ENCODE data around the gene CCDC106.
A peak's percentile ranks its signal among the peaks of the same experiment; 100 is the strongest.

Gene CCDC106

GRCh38 chr19:55687281-55688201 is 39.5 kb downstream of the CCDC106 start:
- no peak for DNase-seq

- peak; percentile 49 for DNase-seq
Observed at GRCh38 chr19:55688422-55689218, 40.6 kb downstream of the CCDC106 start.

DNA sequence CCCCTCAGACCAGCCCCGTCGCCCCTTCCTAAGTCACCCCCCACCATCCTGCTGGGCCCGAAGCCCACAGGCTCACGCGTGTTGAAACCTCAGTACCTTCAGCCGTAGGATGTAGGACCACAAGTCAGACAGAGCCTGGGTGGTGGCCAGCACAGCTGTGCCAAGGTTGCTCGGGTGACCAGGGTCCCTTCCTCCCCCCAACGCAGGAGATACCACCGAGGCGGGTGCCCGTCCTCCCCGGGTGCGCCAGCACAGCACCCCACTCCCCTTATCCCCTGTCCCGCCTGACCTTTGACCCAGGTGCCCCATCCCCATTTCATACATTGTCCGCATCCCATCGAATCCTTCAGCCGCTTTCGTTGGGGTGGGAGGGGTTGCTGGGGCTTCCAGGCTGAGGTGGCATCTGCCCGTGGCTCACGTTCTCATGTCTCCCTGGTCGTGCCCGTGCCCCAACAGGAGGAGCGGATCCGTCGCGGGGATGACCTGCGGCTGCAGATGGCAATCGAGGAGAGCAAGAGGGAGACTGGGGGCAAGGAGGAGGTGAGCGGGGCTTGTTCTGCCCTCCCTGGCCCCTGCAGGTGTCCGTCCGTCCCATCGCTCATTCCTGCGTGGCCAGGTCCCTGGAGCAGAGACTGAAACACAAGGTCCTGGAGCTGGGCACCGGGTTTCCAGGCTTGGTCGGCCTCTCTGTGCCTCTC is 41.5 kb downstream of the CCDC106 start:
- no peak for DNase-seq

- DNase-seq, result no peak
Observed at GRCh38 chr19:55690109-55690768, 42.2 kb downstream of the CCDC106 start.

DNA sequence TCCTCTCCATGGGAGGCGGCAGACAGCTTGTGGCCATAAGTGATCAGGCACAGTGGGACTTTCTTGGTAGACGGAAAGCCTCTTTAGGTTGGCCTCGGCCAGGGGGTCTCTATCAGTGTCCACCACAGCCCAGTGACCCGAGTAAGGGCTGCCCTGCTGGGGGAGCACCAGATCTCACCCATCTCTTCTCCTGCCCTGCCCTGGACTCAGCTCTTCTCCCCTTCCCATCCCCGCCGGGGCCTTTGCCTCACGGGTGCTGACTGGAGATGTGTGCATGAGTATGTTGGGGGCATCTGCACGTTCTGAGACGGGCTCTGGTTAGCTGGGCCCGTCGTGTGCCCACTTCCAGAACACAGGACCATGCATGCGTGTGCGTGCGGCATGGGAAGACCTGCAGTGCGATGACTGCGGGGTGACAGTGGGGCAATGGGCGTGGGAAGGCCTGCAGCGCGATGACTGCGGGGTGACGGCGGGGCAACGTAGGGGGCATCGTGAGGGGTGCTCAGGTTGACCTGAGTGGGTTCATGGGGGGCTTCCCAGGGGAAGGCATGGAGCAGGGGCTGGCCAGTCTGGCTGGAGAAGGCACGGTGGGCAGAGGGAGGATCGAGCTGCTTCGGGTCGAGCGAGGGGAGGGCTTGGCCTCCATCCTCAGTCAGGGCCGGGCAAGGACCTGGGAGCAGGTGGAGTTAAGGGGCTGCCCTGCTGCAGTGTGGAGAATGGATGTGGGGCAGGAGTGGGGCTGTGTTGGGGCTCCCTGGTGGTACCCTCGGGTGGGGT is 42.9 kb downstream of the CCDC106 start:
- DNase-seq, result no peak

GRCh38 chr19:55691561-55692481 is 43.8 kb downstream of the CCDC106 start:
- no peak for DNase-seq

- no peak for DNase-seq
Observed at GRCh38 chr19:55692681-55693081, 44.7 kb downstream of the CCDC106 start.

DNA sequence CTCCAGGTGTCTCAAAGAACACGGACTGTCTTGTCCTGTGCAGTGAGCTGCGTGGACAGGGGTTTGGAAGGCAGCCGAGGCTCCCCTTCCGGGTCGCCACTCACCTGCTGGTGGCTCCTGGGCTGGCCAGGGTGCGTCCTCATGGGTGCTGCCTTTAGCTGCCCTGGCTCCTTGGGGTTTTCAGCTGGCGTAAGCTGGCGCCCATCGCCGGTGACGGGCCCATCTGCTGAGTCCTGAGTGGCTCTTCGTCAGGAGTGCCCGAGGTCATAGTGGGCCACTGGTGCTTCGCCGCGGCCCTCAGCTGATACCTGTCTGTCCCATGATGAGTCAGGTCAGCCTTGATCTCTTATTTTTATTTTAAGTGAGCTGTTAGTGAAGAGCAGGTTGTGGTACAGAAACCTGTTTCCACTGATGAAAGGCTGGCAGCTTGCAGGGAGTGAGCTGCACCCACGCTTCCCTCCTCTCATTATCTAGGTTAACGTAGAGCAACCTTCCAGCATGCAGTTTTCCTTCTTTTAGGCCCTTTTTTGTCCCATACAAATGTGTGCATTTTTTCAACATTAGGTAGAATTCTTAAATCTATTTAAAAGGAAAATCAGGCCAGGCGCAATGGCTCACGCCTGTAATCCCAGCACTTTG is 45.4 kb downstream of the CCDC106 start:
- no peak for DNase-seq

DNA sequence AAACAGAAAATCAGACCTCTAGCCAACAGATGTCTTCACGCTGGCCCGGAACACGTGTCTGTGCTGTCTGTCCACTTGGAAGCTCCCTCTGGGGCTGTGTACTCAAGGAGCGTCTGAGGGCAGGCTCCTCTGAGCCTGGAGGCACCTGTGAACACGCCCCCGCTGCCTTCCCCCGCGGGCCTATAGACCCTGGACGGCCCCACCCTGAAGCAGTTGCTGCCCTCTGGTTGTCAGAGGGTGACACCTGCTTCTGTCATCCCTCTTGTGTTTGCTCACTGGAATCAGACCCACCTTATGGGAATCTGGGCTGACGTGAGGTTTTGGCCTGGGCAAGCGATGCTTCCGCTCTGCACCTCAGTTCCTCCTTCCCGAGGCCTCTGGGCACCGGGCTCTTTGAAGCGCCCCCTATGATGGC is 46.2 kb downstream of the CCDC106 start:
- no peak for DNase-seq

GRCh38 chr19:55694656-55695491 is 46.9 kb downstream of the CCDC106 start:
- DNase-seq, result no peak

- no peak for DNase-seq
Observed at GRCh38 chr19:55695511-55696290, 47.7 kb downstream of the CCDC106 start.

DNA sequence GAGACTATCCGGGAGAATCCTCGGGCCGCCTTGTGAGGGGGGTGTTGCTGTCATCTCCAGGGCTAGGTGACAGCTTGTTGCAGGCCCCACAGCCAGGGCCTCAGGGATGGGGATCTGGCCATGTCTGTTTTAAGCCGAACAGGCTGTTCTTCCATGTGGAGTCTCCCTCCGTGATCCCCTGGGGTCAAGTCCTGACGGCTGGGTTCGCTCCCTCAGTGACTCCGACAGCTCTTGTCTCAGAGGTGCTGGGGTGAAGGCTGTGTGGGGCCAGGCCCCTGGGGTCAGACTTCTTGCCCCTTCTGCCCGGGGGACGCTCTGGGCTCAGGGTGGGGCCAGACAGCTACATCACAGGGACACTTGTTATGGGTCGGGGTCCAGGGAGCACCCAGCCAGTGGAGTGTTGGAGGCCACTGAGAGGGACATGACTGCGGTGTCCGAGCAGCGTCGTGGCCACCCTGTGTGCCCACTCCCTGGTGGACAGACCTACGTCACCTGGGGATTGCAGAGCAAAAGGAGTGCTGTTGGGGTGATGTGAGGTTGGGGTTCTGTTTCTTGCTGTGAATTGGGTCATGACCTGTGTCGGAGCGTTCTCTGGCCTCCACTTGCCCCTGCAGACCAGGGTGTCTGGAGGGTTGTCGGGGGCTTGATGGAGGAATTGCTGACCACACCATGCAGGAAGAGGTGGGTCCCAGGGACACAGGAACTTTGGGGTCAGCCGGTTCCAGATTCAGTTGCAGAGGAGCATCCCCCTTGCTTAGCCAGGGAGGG is 48.5 kb downstream of the CCDC106 start:
- DNase-seq, result no peak

DNA sequence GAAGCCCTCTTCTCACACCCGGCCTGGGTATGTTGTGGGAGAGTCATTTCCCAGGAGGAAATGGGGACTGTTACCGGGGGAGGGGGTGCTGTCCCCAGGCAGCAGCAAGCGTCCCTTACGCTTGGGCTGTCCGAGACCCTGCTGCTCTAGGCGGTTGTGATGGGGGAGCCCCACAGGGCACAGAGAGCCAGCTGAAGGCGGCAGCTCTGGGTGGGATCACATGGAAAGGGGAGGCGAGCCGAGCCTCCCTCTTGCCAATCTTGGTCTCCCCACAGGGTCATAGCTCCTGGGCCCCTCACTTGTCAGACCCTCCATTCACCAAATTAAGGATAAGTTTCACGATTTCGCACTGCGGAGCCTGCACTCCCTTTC is 49.0 kb downstream of the CCDC106 start:
- DNase-seq, result no peak

DNA sequence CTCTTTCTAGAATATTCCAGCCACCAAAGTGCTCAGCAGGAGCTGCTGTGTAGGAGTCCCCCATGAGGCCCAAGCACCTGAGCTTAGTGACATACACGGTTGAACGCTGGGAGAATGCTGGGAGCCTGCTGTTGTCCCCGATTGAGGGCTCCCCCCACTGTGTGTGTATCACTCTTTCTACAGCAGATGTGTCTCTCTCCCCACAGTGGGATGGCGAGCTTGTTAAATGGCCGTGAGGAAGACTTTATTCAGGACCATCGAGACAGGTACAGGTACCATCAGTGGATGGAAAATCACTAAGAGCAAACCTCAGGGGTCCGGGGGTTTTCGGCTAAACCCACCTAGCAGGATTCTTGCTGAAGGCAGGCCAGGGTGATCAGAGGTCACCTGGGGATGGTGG is 49.7 kb downstream of the CCDC106 start:
- DNase-seq, result no peak

GRCh38 chr19:55698256-55698655 is 50.2 kb downstream of the CCDC106 start:
- DNase-seq, result no peak

DNA sequence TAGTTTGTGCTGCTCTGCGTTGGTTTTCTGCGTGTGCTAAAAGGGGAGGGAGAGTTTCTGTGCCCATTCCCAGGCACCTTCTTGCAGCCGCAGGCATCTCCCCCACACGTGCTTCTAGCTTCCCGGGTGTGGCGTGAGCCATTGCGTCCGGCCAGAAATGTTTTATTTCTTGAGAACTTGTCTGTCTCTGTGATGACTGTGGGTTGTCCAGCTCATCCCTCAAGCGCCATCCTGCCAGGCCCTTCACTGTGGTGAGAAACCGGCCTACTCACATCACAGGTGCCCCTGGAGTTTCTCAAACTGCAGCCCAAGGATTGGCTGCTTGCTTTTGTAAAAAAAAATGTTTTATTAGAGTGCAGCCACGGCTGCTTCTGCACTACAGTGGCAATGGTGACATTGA is 51.2 kb downstream of the CCDC106 start:
- DNase-seq, result no peak

- no peak for DNase-seq
Observed at GRCh38 chr19:55700813-55701212, 52.8 kb downstream of the CCDC106 start.

DNA sequence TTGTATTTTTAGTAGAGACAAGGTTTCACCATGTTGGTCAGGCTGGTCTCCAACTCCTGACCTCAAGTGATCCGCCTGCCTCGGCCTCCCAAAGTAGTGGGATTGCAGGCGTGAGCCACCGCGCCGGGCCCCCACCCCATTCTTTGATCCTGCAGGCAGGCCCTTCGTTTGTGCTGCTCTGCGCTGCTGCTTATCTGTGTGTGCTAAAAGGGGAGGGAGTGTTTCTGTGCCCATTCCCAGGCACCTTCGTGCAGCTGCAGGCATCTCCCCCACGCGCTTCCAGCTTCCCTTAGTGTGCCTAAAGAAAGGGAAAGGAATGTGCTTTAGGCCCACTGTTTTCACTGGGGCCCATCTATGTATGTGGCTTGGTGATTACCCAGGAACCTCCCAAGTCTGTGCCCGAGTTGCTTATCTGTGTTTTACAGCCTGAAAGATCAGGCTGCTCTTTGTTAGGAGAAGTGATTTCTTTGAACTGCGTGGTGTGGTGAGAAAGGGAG is 54.2 kb downstream of the CCDC106 start:
- peak; percentile 90 for DNase-seq

Measured in hematopoietic multipotent progenitor cell treated with erythropoietin and hydrocortisone succinate and interleukin-3 and kit ligand, for 4 days (in vitro differentiated cells).